Skeletal muscle cell (primary cell): ENCODE results near the gene OR11H6.
"Not testable (repeated sequence)": the region's sequence is repeated elsewhere in the genome, so short reads cannot be mapped to it uniquely, and the experiment has no call there.

Experiments
- DNase-seq: peaks from one replicate; pipeline ENCODE4 v3.0.0-alpha.2; 2010; ENCODE audit warnings: low read depth
- H3K4me3 ChIP-seq: 2 replicates; pipeline ENCODE4 v1.5.1; 2011; ENCODE audit warnings: low read depth, mild to moderate bottlenecking, control low read depth, low read length, moderate library complexity

The OR11H6 gene, protein sequence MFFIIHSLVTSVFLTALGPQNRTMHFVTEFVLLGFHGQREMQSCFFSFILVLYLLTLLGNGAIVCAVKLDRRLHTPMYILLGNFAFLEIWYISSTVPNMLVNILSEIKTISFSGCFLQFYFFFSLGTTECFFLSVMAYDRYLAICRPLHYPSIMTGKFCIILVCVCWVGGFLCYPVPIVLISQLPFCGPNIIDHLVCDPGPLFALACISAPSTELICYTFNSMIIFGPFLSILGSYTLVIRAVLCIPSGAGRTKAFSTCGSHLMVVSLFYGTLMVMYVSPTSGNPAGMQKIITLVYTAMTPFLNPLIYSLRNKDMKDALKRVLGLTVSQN

GRCh38 chr14:20223410-20223809 is at the start of gene OR11H6:
OR11H6 (plus strand) TSS chr14:20223710; CDS start chr14:20223710, 0 bp downstream.
- no peak within 1 kb of the TSS for H3K4me3 ChIP-seq
- DNase-seq: no peak

DNA sequence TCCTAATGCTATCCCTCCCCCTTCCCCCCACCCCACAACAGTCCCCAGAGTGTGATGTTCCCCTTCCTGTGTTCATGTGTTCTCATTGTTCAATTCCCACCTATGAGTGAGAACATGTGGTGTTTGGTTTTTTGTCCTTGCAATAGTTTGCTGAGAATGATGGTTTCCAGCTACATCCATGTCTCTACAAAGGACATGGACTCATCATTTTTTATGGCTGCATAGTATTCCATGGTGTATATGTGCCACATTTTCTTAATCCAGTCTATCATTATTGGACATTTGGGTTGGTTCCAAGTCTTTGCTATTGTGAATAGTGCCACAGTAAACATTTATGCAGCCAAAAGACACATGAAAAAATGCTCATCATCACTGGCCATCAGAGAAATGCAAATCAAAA is 49.3 kb upstream of the OR11H6 start:
- not testable (repeated sequence) for DNase-seq, H3K4me3 ChIP-seq

- H3K4me3 ChIP-seq: no peak overlapping the region
- DNase-seq: no peak
These were observed 47.2 kb upstream of the OR11H6 start for GRCh38 chr14:20176330-20176729.

GRCh38 chr14:20177433-20177974 is 46.0 kb upstream of the OR11H6 start:
- no peak overlapping the region for H3K4me3 ChIP-seq
- DNase-seq: no peak

DNA sequence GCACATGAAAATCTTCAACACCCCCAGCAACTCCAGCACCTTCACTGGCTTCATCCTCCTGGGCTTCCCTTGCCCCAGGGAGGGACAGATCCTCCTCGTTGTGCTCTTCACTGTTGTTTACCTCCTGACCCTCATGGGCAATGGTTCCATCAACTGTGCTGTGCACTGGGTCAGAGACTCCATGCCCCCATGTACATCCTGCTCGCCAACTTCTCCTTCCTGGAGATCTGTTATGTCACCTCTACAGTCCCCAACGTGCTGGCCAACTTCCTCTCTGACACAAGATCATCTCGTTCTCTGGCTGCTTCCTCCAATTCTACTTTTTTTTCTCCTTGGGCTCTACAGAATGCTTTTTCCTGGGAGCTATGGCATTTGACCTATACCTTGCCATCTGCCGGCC is 44.3 kb upstream of the OR11H6 start:
- H3K4me3 ChIP-seq: no peak overlapping the region
- DNase-seq: no peak

- no peak for DNase-seq
- H3K4me3 ChIP-seq: no peak overlapping the region
These were observed 43.6 kb upstream of the OR11H6 start for GRCh38 chr14:20179880-20180279.

- no peak for DNase-seq
- no peak overlapping the region for H3K4me3 ChIP-seq
These were observed 43.0 kb upstream of the OR11H6 start for GRCh38 chr14:20180486-20180885.

GRCh38 chr14:20184181-20184580 is 39.3 kb upstream of the OR11H6 start:
- H3K4me3 ChIP-seq: no peak overlapping the region
- no peak for DNase-seq

DNA sequence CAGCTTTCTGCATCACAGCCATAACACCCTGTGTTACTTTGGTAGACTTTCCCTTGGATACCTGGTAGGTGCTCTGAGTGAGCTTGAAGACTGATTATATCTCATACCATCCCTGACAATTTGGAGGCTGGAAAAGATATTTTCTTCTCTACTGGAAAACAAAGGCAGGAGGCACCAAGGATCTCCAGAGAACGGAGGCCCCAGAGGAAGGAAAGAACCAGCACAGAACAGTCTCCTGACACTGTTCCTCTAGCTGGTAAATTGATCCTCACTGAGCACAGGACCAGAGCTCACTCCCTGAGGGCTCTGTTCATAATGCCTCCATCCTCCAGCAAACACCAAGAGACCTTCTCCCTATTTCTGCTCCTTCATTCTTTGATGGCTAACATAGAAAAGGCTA is 32.9 kb upstream of the OR11H6 start, which contains the start of gene OR11G2:
TSS of gene OR11G2 (plus strand) at position 301 of the 400 bp plus-strand sequence. CDS start 6,542 bp downstream, outside the sequence.
- H3K4me3 ChIP-seq: no peak within 1 kb of the TSS
- DNase-seq: no peak

GRCh38 chr14:20191396-20191795 is 32.1 kb upstream of the OR11H6 start:
- no peak for DNase-seq
- no peak overlapping the region for H3K4me3 ChIP-seq

GRCh38 chr14:20194101-20194500 is 29.4 kb upstream of the OR11H6 start:
- DNase-seq: no peak
- H3K4me3 ChIP-seq: no peak overlapping the region

DNA sequence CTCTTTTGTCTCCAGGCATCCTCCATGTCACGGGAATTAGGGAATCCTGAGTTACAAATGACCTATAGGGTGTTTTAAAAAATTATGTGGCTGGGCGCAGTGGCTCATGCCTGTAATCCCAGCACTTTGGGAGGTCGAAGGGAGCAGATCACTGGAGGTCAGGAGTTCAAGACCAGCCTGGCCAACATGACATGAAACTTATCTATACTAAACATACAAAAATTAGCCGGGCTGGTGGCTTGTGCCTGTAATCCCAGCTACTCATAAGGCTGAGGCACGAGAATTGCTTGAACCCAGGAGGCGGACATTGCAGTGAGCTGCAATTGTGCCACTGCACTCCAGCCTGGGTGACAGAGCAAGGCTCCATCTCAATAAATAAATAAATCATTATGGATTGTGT is 28.3 kb upstream of the OR11H6 start:
- not testable (repeated sequence) for DNase-seq, H3K4me3 ChIP-seq

DNA sequence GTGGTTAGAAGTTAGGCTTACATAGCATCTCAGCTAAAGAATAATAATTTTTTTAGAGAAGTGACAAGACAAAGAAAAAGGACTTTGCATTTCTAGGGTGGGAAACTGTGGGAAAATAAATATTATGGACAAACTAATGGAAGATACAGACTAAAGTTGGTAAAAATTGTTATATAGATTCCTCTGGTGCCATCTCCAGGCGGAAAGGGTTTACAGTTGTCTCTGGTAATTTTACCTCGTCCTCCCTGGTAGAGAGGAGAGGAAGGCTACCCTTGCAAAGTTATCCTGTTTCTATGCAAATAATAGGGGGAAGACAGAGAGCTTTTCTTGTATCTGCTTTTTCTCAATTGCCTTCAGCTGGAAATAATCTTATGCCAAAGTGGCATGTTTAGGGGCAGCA is 27.6 kb upstream of the OR11H6 start:
- H3K4me3 ChIP-seq: no peak overlapping the region
- DNase-seq: no peak

- H3K4me3 ChIP-seq: no peak overlapping the region
- no peak for DNase-seq
These were observed 26.1 kb upstream of the OR11H6 start for GRCh38 chr14:20197459-20197858.

GRCh38 chr14:20198991-20199390 is 24.5 kb upstream of the OR11H6 start:
- DNase-seq: no peak
- no peak overlapping the region for H3K4me3 ChIP-seq

DNA sequence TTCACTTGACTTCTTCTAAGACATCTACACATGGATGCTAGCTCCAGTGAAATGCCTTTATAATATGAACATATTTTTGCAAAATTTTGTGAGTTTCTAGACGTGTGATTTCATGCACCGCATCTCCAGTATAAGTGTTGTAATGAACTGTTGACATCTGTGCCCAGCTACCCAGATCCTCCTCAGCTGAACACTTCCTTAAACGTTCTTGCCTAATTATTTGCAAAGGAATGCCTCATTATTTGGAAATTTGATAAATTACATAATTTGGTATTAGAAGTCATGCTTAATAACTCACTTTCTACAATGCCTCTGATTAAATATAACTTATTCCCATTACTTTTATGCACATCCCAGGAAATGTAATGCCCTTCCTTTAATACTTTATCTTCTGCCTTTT is 18.8 kb upstream of the OR11H6 start:
- no peak for DNase-seq
- H3K4me3 ChIP-seq: no peak overlapping the region

DNA sequence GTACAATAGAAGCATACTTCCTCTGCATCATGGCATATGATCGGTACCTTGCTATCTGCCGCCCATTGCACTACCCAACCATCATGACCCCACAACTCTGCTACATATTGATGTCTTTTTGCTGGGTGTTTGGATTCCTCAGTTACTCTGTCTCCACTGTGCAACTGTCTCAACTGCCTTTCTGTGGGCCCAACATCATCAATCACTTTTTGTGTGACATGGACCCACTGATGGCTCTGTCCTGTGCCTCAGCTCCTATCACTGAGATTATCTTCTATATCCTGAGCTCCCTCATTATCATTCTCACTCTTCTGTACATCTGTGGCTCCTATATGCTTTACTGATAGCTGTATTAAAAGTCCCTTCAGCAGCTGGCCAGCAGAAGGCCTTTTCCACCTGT is 13.9 kb upstream of the OR11H6 start:
- DNase-seq: no peak
- no peak overlapping the region for H3K4me3 ChIP-seq

GRCh38 chr14:20212406-20212805 is 11.1 kb upstream of the OR11H6 start:
- not testable (repeated sequence) for H3K4me3 ChIP-seq, DNase-seq

GRCh38 chr14:20215196-20215595 is 8.3 kb upstream of the OR11H6 start:
- DNase-seq: no peak
- no peak overlapping the region for H3K4me3 ChIP-seq

- no peak overlapping the region for H3K4me3 ChIP-seq
- DNase-seq: no peak
These were observed 4.5 kb upstream of the OR11H6 start for GRCh38 chr14:20219033-20219432.

GRCh38 chr14:20228681-20229080 is 5.2 kb downstream of the OR11H6 start, which contains the start of gene OR11H7:
OR11H7 (plus strand) TSS chr14:20228981.
- no peak within 1 kb of the TSS for H3K4me3 ChIP-seq
- DNase-seq: no peak
